K562 (cell line): ENCODE results near the gene MTSS2.
A peak's percentile ranks its signal among the peaks of the same experiment; 100 is the strongest.

Experiments
- EHMT2 ChIP-seq: fragments of 450-650 bp; IDR thresholded peaks from 2 replicates; pipeline ENCODE4 v1.6.1; 2018; ENCODE audit warnings: antibody characterized with exemption
- NCOA6 ChIP-seq: fragments of 450-650 bp; IDR thresholded peaks from 2 replicates; pipeline ENCODE4 v1.6.1; 2017; ENCODE audit warnings: mild to moderate bottlenecking
- NONO ChIP-seq, 2 experiments: fragments of 200-400 bp in 1 of 2; fragments of 450-650 bp in 1 of 2; formaldehyde crosslinking in 1 of 2; IDR thresholded peaks; 2 replicates each; pipeline ENCODE4 v1.6.1; 2017; ENCODE audit warnings: low read depth in 2 of 2, mild to moderate bottlenecking in 2 of 2, moderate library complexity in 2 of 2, low read length in 1 of 2
- POLR2A ChIP-seq: fragments of 450-650 bp; conservative IDR thresholded peaks from 2 replicates; pipeline ENCODE4 v1.6.1; 2016
- REST ChIP-seq, 2 experiments: fragments of 450-650 bp; formaldehyde crosslinking in 1 of 2; IDR thresholded peaks; 2 replicates each; pipeline versions ENCODE4 v1.4.0 to v1.6.1; 2014 to 2020; ENCODE audit warnings: mild to moderate bottlenecking in 2 of 2, borderline replicate concordance in 1 of 2, low read depth in 1 of 2
- ZNF707 ChIP-seq: fragments of 250-450 bp; sonication (Bioruptor Pico); conservative IDR thresholded peaks from 2 replicates; pipeline ENCODE4 v1.8.0; 2022; ENCODE audit warnings: inconsistent platforms, mild to moderate bottlenecking, moderate library complexity
- TF ChIP-seq, protein P1 (sequence below), 3 experiments: IDR thresholded peaks in 2 of 3; conservative IDR thresholded peaks in 1 of 3; 2 replicates each; pipeline ENCODE4 v1.5.1; 2011 to 2012; ENCODE audit warnings: low read length in 3 of 3, mild to moderate bottlenecking in 3 of 3, control low read depth in 2 of 3, improper control_type of control experiment in 1 of 3, inconsistent platforms in 1 of 3, low read depth in 1 of 3, mixed read lengths in 1 of 3, moderate library complexity in 1 of 3; ENCODE audit not compliant: insufficient read depth in 2 of 3

- TF ChIP-seq POLR2A (no peak), EHMT2 (no peak), NCOA6 (no peak), NONO (IDR thresholded peaks at IDR 0.05; ENCODE audit: low read depth in 2 of 2, low read length in 1 of 2) (no peak), REST (IDR thresholded peaks at IDR 0.05; ENCODE audit: borderline replicate concordance) (no peak), REST (CRISPR knock-in tag; IDR thresholded peaks at IDR 0.05; ENCODE audit: low read depth) (no peak), ZNF707 (CRISPR knock-in tag) (no peak)
- TF ChIP-seq, protein P1, sequence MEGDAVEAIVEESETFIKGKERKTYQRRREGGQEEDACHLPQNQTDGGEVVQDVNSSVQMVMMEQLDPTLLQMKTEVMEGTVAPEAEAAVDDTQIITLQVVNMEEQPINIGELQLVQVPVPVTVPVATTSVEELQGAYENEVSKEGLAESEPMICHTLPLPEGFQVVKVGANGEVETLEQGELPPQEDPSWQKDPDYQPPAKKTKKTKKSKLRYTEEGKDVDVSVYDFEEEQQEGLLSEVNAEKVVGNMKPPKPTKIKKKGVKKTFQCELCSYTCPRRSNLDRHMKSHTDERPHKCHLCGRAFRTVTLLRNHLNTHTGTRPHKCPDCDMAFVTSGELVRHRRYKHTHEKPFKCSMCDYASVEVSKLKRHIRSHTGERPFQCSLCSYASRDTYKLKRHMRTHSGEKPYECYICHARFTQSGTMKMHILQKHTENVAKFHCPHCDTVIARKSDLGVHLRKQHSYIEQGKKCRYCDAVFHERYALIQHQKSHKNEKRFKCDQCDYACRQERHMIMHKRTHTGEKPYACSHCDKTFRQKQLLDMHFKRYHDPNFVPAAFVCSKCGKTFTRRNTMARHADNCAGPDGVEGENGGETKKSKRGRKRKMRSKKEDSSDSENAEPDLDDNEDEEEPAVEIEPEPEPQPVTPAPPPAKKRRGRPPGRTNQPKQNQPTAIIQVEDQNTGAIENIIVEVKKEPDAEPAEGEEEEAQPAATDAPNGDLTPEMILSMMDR (IDR thresholded peaks at IDR 0.05 in 2 of 3, conservative IDR thresholded peaks at IDR 0.05 in 1 of 3; ENCODE audit: insufficient read depth in 2 of 3, low read depth in 1 of 3, low read length in 3 of 3): peak in 2 of 3 experiments; percentile 12 to 19; a peak in 2 of 6 replicates
These were observed 29.1 kb downstream of the MTSS2 start for GRCh38 chr16:70656712-70657263.
